Stomach (tissue), 4 donors: ENCODE data around the gene CCND3.

Experiments used
- CTCF ChIP-seq, 7 experiments: fragments of 450-650 bp in 4 of 7; fragments of 200-600 bp in 3 of 7; sonication (generic) in 3 of 7; IDR thresholded peaks; one replicate each; pipeline ENCODE4 v1.5.1; 2016 to 2019; ENCODE audit warnings: antibody characterized with exemption in 7 of 7, control low read depth in 2 of 7, mild to moderate bottlenecking in 1 of 7
- EP300 ChIP-seq: sonication (generic); formaldehyde crosslinking; IDR thresholded peaks from one replicate; pipeline ENCODE4 v1.6.1; 2017; ENCODE audit warnings: antibody characterized with exemption
- POLR2A ChIP-seq, 4 donors: fragments of 450-650 bp; IDR thresholded peaks; one replicate each; pipeline ENCODE4 v1.6.1; 2016; ENCODE audit warnings: antibody characterized with exemption in 4 of 4, control low read depth in 2 of 4, mild to moderate bottlenecking in 1 of 4, moderate library complexity in 1 of 4
- POLR2AphosphoS5 ChIP-seq, 3 donors: sonication (generic); formaldehyde crosslinking; IDR thresholded peaks; one replicate each; pipeline ENCODE4 v1.6.1; 2016; ENCODE audit warnings: antibody characterized with exemption in 3 of 3

- TF ChIP-seq POLR2AphosphoS5 (IDR thresholded peaks at IDR 0.05) (no peak), POLR2A (IDR thresholded peaks at IDR 0.05) (no peak), CTCF (IDR thresholded peaks at IDR 0.05) (no peak), EP300 (no peak)
Measured at GRCh38 chr6:41955412-41955811, 13.8 kb upstream of the CCND3 start.
